Sigmoid colon (tissue), 7 donors: Measurements from ENCODE around the gene DOCK3. TPM values are rescaled to one million over a fixed set of nuclear protein-coding genes. Genes with fewer than 3 reads are reported as not detected.

Source experiments
- DNase-seq: peaks from one replicate; pipeline ENCODE4 v3.0.0-alpha.2; 2019
- H3K27ac ChIP-seq, 4 donors: fragments of 200-600 bp; sonication (generic); one replicate each; pipeline ENCODE4 v1.5.1; 2016 to 2019; ENCODE audit warnings: mild to moderate bottlenecking in 1 of 4
- H3K27me3 ChIP-seq, 3 donors: fragments of 200-600 bp; sonication (generic); one replicate each; pipeline ENCODE4 v1.5.1; 2019; ENCODE audit warnings: mild to moderate bottlenecking in 1 of 3
- H3K36me3 ChIP-seq, 4 donors: fragments of 200-600 bp; sonication (generic); one replicate each; pipeline ENCODE4 v1.5.1; 2016 to 2019
- H3K4me1 ChIP-seq, 4 donors: fragments of 200-600 bp; sonication (generic); one replicate each; pipeline ENCODE4 v1.5.1; 2017 to 2019
- H3K4me3 ChIP-seq, 4 donors: fragments of 200-600 bp; sonication (generic); one replicate each; pipeline ENCODE4 v1.5.1; 2017 to 2019; ENCODE audit warnings: mild to moderate bottlenecking in 2 of 4, moderate library complexity in 1 of 4
- H3K9me3 ChIP-seq, 4 donors: fragments of 200-600 bp in 3 of 4; sonication (generic) in 3 of 4; one replicate each; pipeline versions ENCODE4 v1.5.1 to v1.6.1; 2013 to 2019
- CTCF ChIP-seq, 4 experiments: fragments of 450-650 bp in 3 of 4; fragments of 200-600 bp in 1 of 4; IDR thresholded peaks; one replicate each; pipeline ENCODE4 v1.5.1; 2016 to 2019; ENCODE audit warnings: antibody characterized with exemption in 4 of 4, mild to moderate bottlenecking in 3 of 4, moderate library complexity in 2 of 4
- EP300 ChIP-seq, 4 donors: sonication (generic); formaldehyde crosslinking; IDR thresholded peaks; one replicate each; pipeline ENCODE4 v1.6.1; 2017; ENCODE audit warnings: antibody characterized with exemption in 4 of 4
- POLR2A ChIP-seq, 2 donors: fragments of 450-650 bp; IDR thresholded peaks; one replicate each; pipeline ENCODE4 v1.6.1; 2016; ENCODE audit warnings: antibody characterized with exemption in 2 of 2, mild to moderate bottlenecking in 2 of 2, moderate library complexity in 2 of 2
- POLR2AphosphoS5 ChIP-seq, 4 donors: sonication (generic); formaldehyde crosslinking; IDR thresholded peaks; one replicate each; pipeline ENCODE4 v1.6.1; 2017; ENCODE audit warnings: antibody characterized with exemption in 4 of 4
- WGBS, 2 donors: extraction: QIAGEN DNeasy Blood & Tissue Kit; methylation state at CpG; one replicate each; pipeline ENCODE4 v1.1.7; 2013; 5-methylcytosine and 5-hydroxymethylcytosine counted together
- intact Hi-C: fragments of 100-400 bp; cut with DNase I; formaldehyde crosslinking; loops from one replicate; pipeline ENCODE4 v1.15.1; 2023
- polyA plus RNA-seq, 3 donors: library from polyadenylated mRNA; stranded (reverse); fragments of 200-250 nt; gene quantifications; one replicate each; pipeline ENCODE4 v1.2.3, GENCODE V29; 2013
- total RNA-seq, 4 donors: library from RNA; depleted of rRNA; stranded (reverse); fragments of >200 nt; gene quantifications; one replicate each; pipeline ENCODE4 v1.1.0, GENCODE V29; 2016
- donor health status: healthy with polysubstance abuse.
- donor health status: Bipolar disorder and iron deficiency.
- donor health status: healthy.

DOCK3 gene
- total and polyA plus RNA-seq, 7 donors = 0.25 to 4.4 (median 3.3) TPM; not detected in 2

GRCh38 chr3:51024121-51024520 is 349.4 kb downstream of the DOCK3 start:
- Histone ChIP-seq H3K36me3 (no peaks in the 10 kb centered on the region), H3K4me3 (no peak overlapping the region), H3K27me3 (no peaks in the 10 kb centered on the region), H3K9me3 (no peaks in the 10 kb centered on the region), H3K4me1 (no peaks in the 10 kb centered on the region), H3K27ac (no peak overlapping the region)
- TF ChIP-seq CTCF (IDR thresholded peaks at IDR 0.05) (no peak), POLR2A (IDR thresholded peaks at IDR 0.05) (no peak), EP300 (IDR thresholded peaks at IDR 0.05) (no peak), POLR2AphosphoS5 (IDR thresholded peaks at IDR 0.05) (no peak)
- intact Hi-C loops = no loop called here
- DNase-seq = no peak

- DNase-seq = no peak
- no peaks in the 10 kb centered on the region for H3K9me3 ChIP-seq
- intact Hi-C loops = no loop called here
- H3K4me3 ChIP-seq = no peak overlapping the region
- no peak for TF ChIP-seq CTCF (IDR thresholded peaks at IDR 0.05)
- H3K36me3 ChIP-seq = no peaks in the 10 kb centered on the region
- H3K4me1 ChIP-seq = no peaks in the 10 kb centered on the region
- no peaks in the 10 kb centered on the region for H3K27me3 ChIP-seq
- H3K27ac ChIP-seq = no peak overlapping the region
- 11 to 24% methylated on average over 10 of the region's 10 CpGs for WGBS, 2 donors
Observed at GRCh38 chr3:51024765-51025632, 350.3 kb downstream of the DOCK3 start.

- no peak overlapping the region for H3K27ac ChIP-seq
- WGBS, 2 donors = 72 to 76% methylated on average over 3 of the region's 3 CpGs
- no peaks in the 10 kb centered on the region for H3K4me1 ChIP-seq
- no peaks in the 10 kb centered on the region for H3K27me3 ChIP-seq
- H3K4me3 ChIP-seq = no peak overlapping the region
- no peaks in the 10 kb centered on the region for H3K9me3 ChIP-seq
- H3K36me3 ChIP-seq = no peaks in the 10 kb centered on the region
- DNase-seq = no peak
- TF ChIP-seq EP300 (IDR thresholded peaks at IDR 0.05) (no peak), CTCF (IDR thresholded peaks at IDR 0.05) (no peak), POLR2AphosphoS5 (IDR thresholded peaks at IDR 0.05) (no peak), POLR2A (IDR thresholded peaks at IDR 0.05) (no peak)
- intact Hi-C loops = no loop called here
Observed at GRCh38 chr3:51031666-51032065, 356.9 kb downstream of the DOCK3 start.

GRCh38 chr3:51035630-51036029 is 360.9 kb downstream of the DOCK3 start:
- TF ChIP-seq POLR2AphosphoS5 (IDR thresholded peaks at IDR 0.05) (no peak), EP300 (IDR thresholded peaks at IDR 0.05) (no peak), CTCF (IDR thresholded peaks at IDR 0.05) (no peak), POLR2A (IDR thresholded peaks at IDR 0.05) (no peak)
- Histone ChIP-seq H3K27ac (no peak overlapping the region), H3K36me3 (no peaks in the 10 kb centered on the region), H3K27me3 (no peaks in the 10 kb centered on the region), H3K4me1 (no peaks in the 10 kb centered on the region), H3K4me3 (no peak overlapping the region), H3K9me3 (no peaks in the 10 kb centered on the region)
- intact Hi-C loops = no loop called here
- DNase-seq = no peak

- no peak overlapping the region for H3K4me3 ChIP-seq
- H3K27ac ChIP-seq = no peak overlapping the region
- H3K9me3 ChIP-seq = no peaks in the 10 kb centered on the region
- H3K27me3 ChIP-seq = no peaks in the 10 kb centered on the region
- WGBS, 2 donors = 96% methylated on average over 1 of the region's 1 CpG
- TF ChIP-seq CTCF (IDR thresholded peaks at IDR 0.05) = no peak
- TF ChIP-seq POLR2AphosphoS5 (IDR thresholded peaks at IDR 0.05) = no peak
- TF ChIP-seq EP300 (IDR thresholded peaks at IDR 0.05) = no peak
- no peak for TF ChIP-seq POLR2A (IDR thresholded peaks at IDR 0.05)
- intact Hi-C loops = no loop called here
- H3K36me3 ChIP-seq = no peaks in the 10 kb centered on the region
- DNase-seq = no peak
- no peaks in the 10 kb centered on the region for H3K4me1 ChIP-seq
Observed at GRCh38 chr3:51044982-51045381, 370.3 kb downstream of the DOCK3 start.
